Parathyroid adenoma (tissue), 2 donors: Measurements from ENCODE around the gene SNTG2.

Experiments used
- H2AFZ ChIP-seq: fragments of 300-600 bp; sonication (generic); one replicate; pipeline ENCODE4 v1.7.0; 2017; ENCODE audit warnings: antibody characterized with exemption, mild to moderate bottlenecking
- H3K27ac ChIP-seq: fragments of 300-600 bp; sonication (generic); one replicate; pipeline ENCODE4 v1.7.0; 2017
- H3K27me3 ChIP-seq: fragments of 300-600 bp; sonication (generic); one replicate; pipeline ENCODE4 v1.7.0; 2017; ENCODE audit warnings: low read length; ENCODE audit not compliant: control insufficient read depth, insufficient read depth
- H3K36me3 ChIP-seq: fragments of 300-600 bp; sonication (generic); one replicate; pipeline ENCODE4 v1.7.0; 2017; ENCODE audit warnings: low read length; ENCODE audit not compliant: control insufficient read depth, insufficient read depth
- H3K4me1 ChIP-seq: fragments of 300-600 bp; sonication (generic); one replicate; pipeline ENCODE4 v1.7.0; 2017; ENCODE audit warnings: control low read depth
- H3K4me2 ChIP-seq: fragments of 300-600 bp; sonication (generic); one replicate; pipeline ENCODE4 v1.7.0; 2017; ENCODE audit warnings: low read length
- H3K4me3 ChIP-seq: fragments of 300-600 bp; sonication (generic); one replicate; pipeline ENCODE4 v1.7.0; 2017; ENCODE audit warnings: low read depth, low read length
- H3K79me2 ChIP-seq: fragments of 300-600 bp; sonication (generic); one replicate; pipeline ENCODE4 v1.7.0; 2017; ENCODE audit warnings: control low read depth
- H3K9ac ChIP-seq: fragments of 300-600 bp; sonication (generic); one replicate; pipeline ENCODE4 v1.7.0; 2017; ENCODE audit warnings: mild to moderate bottlenecking
- H3K9me3 ChIP-seq: fragments of 300-600 bp; sonication (generic); one replicate; pipeline ENCODE4 v1.7.0; 2017; ENCODE audit warnings: low read length; ENCODE audit not compliant: control insufficient read depth
- CTCF ChIP-seq: fragments of 300-600 bp; sonication (generic); IDR thresholded peaks from one replicate; pipeline ENCODE4 v1.7.0; 2017; ENCODE audit warnings: antibody characterized with exemption, mild to moderate bottlenecking
- donor health status: primary hyperparathyroidism.

Gene SNTG2

GRCh38 chr2:1400943-1401735 is 450.5 kb downstream of the SNTG2 start:
- Histone ChIP-seq H3K9me3 (no peaks in the 10 kb centered on the region), H2AFZ (no peak overlapping the region), H3K27me3 (no peaks in the 10 kb centered on the region), H3K4me1 (no peaks in the 10 kb centered on the region), H3K27ac (no peak overlapping the region), H3K4me3 (no peak overlapping the region), H3K36me3 (no peaks in the 10 kb centered on the region), H3K79me2 (no peaks in the 10 kb centered on the region), H3K4me2 (no peak overlapping the region), H3K9ac (no peak overlapping the region)
- no peak for TF ChIP-seq CTCF

GRCh38 chr2:1402064-1402463 is 451.4 kb downstream of the SNTG2 start:
- TF ChIP-seq CTCF, result no peak
- no peaks in the 10 kb centered on the region for H3K79me2 ChIP-seq
- no peak overlapping the region for H2AFZ ChIP-seq
- no peak overlapping the region for H3K4me3 ChIP-seq
- no peak overlapping the region for H3K9ac ChIP-seq
- H3K4me1 ChIP-seq, result no peaks in the 10 kb centered on the region
- no peaks in the 10 kb centered on the region for H3K36me3 ChIP-seq
- no peak overlapping the region for H3K27ac ChIP-seq
- no peak overlapping the region for H3K4me2 ChIP-seq
- H3K27me3 ChIP-seq, result no peaks in the 10 kb centered on the region
- H3K9me3 ChIP-seq, result no peaks in the 10 kb centered on the region

GRCh38 chr2:1403565-1403964 is 452.9 kb downstream of the SNTG2 start:
- Histone ChIP-seq H3K9me3 (no peaks in the 10 kb centered on the region), H2AFZ (no peak overlapping the region), H3K36me3 (no peaks in the 10 kb centered on the region), H3K9ac (no peak overlapping the region), H3K27me3 (no peaks in the 10 kb centered on the region), H3K4me1 (no peaks in the 10 kb centered on the region), H3K27ac (no peak overlapping the region), H3K4me2 (no peak overlapping the region), H3K4me3 (no peak overlapping the region), H3K79me2 (no peaks in the 10 kb centered on the region)
- no peak for TF ChIP-seq CTCF

- Histone ChIP-seq H2AFZ (no peak overlapping the region), H3K27ac (no peak overlapping the region), H3K4me3 (no peak overlapping the region), H3K27me3 (no peaks in the 10 kb centered on the region), H3K4me1 (no peaks in the 10 kb centered on the region), H3K9me3 (no peaks in the 10 kb centered on the region), H3K4me2 (no peak overlapping the region), H3K36me3 (no peaks in the 10 kb centered on the region), H3K79me2 (no peaks in the 10 kb centered on the region), H3K9ac (no peak overlapping the region)
- TF ChIP-seq CTCF, result no peak
Measured at GRCh38 chr2:1405124-1405523, 454.5 kb downstream of the SNTG2 start.

- no peak overlapping the region for H3K4me2 ChIP-seq
- no peaks in the 10 kb centered on the region for H3K27me3 ChIP-seq
- no peak for TF ChIP-seq CTCF
- no peak overlapping the region for H3K27ac ChIP-seq
- no peak overlapping the region for H2AFZ ChIP-seq
- no peaks in the 10 kb centered on the region for H3K36me3 ChIP-seq
- H3K79me2 ChIP-seq, result no peaks in the 10 kb centered on the region
- H3K9ac ChIP-seq, result no peak overlapping the region
- no peak overlapping the region for H3K4me3 ChIP-seq
- no peaks in the 10 kb centered on the region for H3K9me3 ChIP-seq
- H3K4me1 ChIP-seq, result no peaks in the 10 kb centered on the region
Measured at GRCh38 chr2:1405967-1406366, 455.3 kb downstream of the SNTG2 start.
